NCI-H1694 (cell line): ENCODE measurements around the gene ANLN.
A peak's percentile ranks its signal among the peaks of the same experiment; 100 is the strongest.
"Not testable (repeated sequence)": the region's sequence is repeated elsewhere in the genome, so short reads cannot be mapped to it uniquely, and the experiment has no call there.

Experiments used
- DNase-seq: peaks from one replicate; lab custom pipeline; 2025; lab: John Stamatoyannopoulos, UW

ANLN gene

GRCh38 chr7:36468370-36469101 is 78.9 kb downstream of the ANLN start:
- DNase-seq = no peak

GRCh38 chr7:36469236-36469635 is 79.6 kb downstream of the ANLN start:
- no peak for DNase-seq

GRCh38 chr7:36472141-36472729 is 82.6 kb downstream of the ANLN start:
- no peak for DNase-seq

- DNase-seq = peak; percentile 63
Measured at GRCh38 chr7:36473454-36474282, 84.0 kb downstream of the ANLN start.

DNA sequence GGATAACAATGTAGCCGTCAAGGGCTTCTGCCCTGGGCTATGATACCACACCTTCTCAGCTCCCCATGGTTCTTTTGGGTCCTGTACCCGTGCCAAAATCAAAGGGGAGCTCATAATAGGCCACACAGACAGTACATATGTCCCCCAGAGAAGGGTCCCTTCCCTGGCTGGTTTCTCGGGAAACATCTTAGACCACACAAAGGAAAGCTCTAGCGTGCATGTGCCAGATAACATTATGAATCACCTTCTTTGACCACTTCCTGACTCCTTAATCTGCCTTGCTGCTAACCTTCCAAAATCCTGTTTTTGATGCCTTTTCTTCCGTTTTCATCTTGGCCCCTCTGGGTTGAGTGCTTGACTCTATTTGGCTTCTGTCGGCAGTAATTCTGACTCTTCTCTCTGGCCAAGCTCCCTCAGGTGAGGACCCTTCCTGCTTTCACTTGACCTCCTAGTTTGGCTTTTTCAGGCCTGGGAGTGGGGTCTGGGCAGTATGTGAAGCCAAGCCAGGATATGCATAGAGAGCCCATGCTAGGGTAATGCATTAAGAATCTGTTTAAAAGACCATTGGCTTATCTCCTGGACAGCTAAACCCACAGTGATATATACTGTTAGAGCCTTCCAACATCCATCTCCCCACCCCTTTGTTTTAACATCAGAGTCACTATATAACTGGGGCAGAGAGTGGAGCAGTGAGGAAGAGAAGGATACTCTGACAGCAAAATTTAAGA is 84.8 kb downstream of the ANLN start:
- no peak for DNase-seq

DNA sequence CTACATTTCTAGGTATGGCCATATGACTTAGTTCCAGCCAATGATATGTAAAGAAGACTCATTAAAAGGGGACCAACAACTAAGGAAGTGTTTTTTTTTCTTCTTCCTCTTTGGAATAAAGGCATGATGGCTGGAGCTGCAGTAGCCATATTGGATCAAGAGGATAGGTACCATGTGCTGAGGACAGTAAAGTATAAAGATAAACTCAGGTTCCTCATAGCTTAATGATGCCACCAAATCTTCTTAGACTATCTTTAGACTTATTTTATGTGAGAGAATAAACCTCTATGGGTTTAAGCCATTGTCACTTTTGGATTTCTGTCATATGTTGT is 85.3 kb downstream of the ANLN start:
- DNase-seq = no peak

GRCh38 chr7:36475381-36475780 is 85.7 kb downstream of the ANLN start:
- no peak for DNase-seq

GRCh38 chr7:36478745-36479144 is 89.1 kb downstream of the ANLN start:
- no peak for DNase-seq

DNA sequence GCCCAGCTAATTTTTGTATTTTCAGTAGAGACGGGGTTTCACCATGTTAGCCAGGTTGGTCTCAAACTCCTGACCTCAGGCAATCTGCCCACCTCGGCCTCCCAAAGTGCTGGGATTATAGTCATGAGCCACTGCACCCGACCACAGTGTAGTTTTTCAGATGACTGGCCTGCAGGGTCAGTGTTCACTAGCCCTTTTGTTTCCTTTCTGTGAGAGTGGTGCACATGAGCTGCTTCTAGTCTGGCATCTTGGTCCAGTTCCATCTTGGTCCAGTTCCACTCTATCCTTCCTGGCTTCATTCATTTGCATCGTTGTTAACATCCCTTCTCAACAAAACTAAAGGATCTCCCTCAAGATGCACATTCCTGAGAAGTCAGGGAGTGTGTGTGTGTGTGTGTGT is 94.2 kb downstream of the ANLN start:
- not testable (repeated sequence) for DNase-seq

- no peak for DNase-seq
Measured at GRCh38 chr7:36484265-36484664, 94.6 kb downstream of the ANLN start.

- no peak for DNase-seq
Measured at GRCh38 chr7:36486336-36486735, 96.7 kb downstream of the ANLN start.

- peak; percentile 88 for DNase-seq
Measured at GRCh38 chr7:36487756-36488336, 98.2 kb downstream of the ANLN start.

DNA sequence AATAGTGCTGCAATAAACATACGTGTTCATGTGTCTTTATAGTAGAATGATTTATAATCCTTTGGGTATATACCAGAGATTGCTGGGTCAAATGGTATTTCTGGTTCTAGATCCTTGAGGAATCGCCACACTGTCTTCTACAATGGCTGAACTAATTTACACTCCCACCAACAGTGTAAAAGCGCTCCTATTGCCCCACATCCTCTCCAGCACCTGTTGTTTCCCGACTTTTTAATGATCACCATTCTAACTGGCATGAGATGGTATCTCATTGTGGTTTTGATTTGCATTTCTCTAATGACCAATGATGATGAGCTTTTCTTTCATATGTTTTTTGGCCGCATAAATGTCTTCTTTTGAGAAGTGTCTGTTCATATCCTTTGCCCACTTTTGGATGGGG is 99.0 kb downstream of the ANLN start:
- DNase-seq = not testable (repeated sequence)

- DNase-seq = no peak
Measured at GRCh38 chr7:36490419-36490830, 100.8 kb downstream of the ANLN start.

GRCh38 chr7:36491317-36491716 is 101.7 kb downstream of the ANLN start:
- no peak for DNase-seq

- DNase-seq = no peak
Measured at GRCh38 chr7:36496576-36496975, 106.9 kb downstream of the ANLN start.

DNA sequence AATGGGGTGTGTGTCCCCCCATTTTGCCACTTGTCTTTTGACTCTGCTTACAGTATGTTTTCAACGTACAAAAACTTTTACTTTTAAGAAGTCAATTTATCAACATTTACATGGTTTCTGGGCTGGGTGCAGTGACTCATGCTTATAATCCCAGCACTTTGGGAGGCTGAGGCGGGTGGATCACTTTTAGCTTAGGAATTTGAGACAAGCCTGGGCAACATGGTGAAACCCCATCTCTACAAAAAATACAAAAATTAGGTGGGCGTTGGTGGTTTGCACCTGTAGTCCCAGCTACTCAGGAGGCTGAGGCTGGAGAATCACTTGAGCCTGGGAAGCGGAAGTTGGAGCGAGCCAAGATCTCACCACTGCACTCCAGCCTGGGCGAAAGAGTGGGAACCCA is 107.5 kb downstream of the ANLN start:
- DNase-seq = not testable (repeated sequence)

- no peak for DNase-seq
Measured at GRCh38 chr7:36497775-36498174, 108.1 kb downstream of the ANLN start.
